ENCODE results near the gene EXOSC5. TPM values are rescaled to one million over a fixed set of nuclear protein-coding genes. Genes with fewer than 3 reads are reported as not detected.

EXOSC5 gene
- total and polyA plus RNA-seq, 2 experiments from 2014 or later = 13.7 to 21.2 TPM

DNA sequence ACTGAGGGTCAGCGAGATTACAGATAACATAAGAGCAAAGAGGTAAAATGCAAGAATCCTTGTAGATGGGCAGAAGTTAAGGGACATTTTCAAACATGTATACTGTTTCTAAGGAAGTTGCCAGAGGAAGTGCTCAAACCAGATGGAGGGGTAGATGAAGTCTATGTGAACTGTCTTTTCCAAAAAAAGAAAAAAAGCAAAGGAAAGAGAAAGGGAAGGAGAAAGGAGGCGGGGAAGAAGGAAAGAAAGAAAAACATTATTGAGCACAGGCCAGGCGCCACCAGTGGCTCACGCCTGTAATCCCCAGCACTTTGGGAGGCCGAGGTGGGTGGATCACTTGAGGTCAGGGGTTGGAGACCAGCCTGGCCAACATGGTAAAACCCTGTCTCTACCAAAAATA, 37.3 kb upstream of the EXOSC5 start:
- no peaks in the 10 kb centered on the region for H4K20me1 ChIP-seq (ENCODE audit: insufficient read depth, poor library complexity, severe bottlenecking)
- H2AFZ ChIP-seq = no peak overlapping the region
- H3K27me3 ChIP-seq = no peaks in the 10 kb centered on the region
- H3K79me2 ChIP-seq = peaks cover 10% of the 10 kb centered on the region
- no peaks in the 10 kb centered on the region for H3K36me3 ChIP-seq (replicated peaks; ENCODE audit: insufficient read depth, low read depth)
- H3K4me2 ChIP-seq = no peak overlapping the region
- no peak overlapping the region for H3K27ac ChIP-seq
- no peak overlapping the region for H3K4me3 ChIP-seq
- H3K9me2 ChIP-seq (replicated peaks; ENCODE audit: insufficient read depth) = no peaks in the 10 kb centered on the region
- 86% methylated on average over 5 of the region's 5 CpGs for WGBS (ENCODE audit: low lambda C conversion rate, missing lambda C conversion rate)
- H3K9me3 ChIP-seq (ENCODE audit: low read depth) = no peaks in the 10 kb centered on the region
- TF ChIP-seq, protein P1, sequence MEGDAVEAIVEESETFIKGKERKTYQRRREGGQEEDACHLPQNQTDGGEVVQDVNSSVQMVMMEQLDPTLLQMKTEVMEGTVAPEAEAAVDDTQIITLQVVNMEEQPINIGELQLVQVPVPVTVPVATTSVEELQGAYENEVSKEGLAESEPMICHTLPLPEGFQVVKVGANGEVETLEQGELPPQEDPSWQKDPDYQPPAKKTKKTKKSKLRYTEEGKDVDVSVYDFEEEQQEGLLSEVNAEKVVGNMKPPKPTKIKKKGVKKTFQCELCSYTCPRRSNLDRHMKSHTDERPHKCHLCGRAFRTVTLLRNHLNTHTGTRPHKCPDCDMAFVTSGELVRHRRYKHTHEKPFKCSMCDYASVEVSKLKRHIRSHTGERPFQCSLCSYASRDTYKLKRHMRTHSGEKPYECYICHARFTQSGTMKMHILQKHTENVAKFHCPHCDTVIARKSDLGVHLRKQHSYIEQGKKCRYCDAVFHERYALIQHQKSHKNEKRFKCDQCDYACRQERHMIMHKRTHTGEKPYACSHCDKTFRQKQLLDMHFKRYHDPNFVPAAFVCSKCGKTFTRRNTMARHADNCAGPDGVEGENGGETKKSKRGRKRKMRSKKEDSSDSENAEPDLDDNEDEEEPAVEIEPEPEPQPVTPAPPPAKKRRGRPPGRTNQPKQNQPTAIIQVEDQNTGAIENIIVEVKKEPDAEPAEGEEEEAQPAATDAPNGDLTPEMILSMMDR (IDR thresholded peaks at IDR 0.05; ENCODE audit: poor library complexity) = no peak
- TF ChIP-seq EZH2 (IDR thresholded peaks at IDR 0.05; ENCODE audit: borderline replicate concordance) = no peak
- no peak for TF ChIP-seq EZH2phosphoT487 (IDR thresholded peaks at IDR 0.05; ENCODE audit: low read depth, severe bottlenecking, unreplicated experiment)
- no peak for DNase-seq (ENCODE audit: low spot score)
- no peaks in the 10 kb centered on the region for H3K4me1 ChIP-seq (ENCODE audit: insufficient read depth)

DNA sequence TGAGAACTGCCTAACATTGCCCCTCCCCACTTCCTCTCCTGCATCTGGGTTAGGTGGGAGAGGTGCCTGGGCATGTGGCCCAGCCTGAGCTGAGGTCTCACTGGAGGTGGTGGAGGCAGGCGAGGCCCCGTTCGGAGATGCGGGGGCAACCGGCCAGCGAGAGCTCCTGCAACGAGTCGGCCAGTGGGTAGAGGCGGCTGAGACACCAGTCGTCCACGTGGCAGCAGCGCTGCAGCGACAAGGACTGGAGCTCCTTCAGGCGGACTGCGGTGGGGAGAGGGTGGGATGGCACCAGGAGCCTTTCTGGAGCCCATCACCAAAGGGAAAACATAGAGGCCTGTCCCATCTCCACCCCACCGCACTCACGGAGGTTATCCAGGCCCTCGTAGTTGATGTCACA, 36.0 kb upstream of the EXOSC5 start:
- Histone ChIP-seq H3K79me2 (peaks cover 12% of the 10 kb centered on the region), H4K20me1 (ENCODE audit: insufficient read depth, poor library complexity, severe bottlenecking) (no peaks in the 10 kb centered on the region), H3K4me2 (no peak overlapping the region), H3K9me3 (ENCODE audit: low read depth) (no peaks in the 10 kb centered on the region), H2AFZ (no peak overlapping the region), H3K36me3 (replicated peaks; ENCODE audit: insufficient read depth, low read depth) (no peaks in the 10 kb centered on the region), H3K27ac (no peak overlapping the region), H3K27me3 (no peaks in the 10 kb centered on the region), H3K9me2 (replicated peaks; ENCODE audit: insufficient read depth) (no peaks in the 10 kb centered on the region), H3K4me1 (ENCODE audit: insufficient read depth) (peaks cover 6% of the 10 kb centered on the region), H3K4me3 (no peak overlapping the region)
- DNase-seq (ENCODE audit: low spot score) = no peak
- no peak for TF ChIP-seq EZH2phosphoT487 (IDR thresholded peaks at IDR 0.05; ENCODE audit: low read depth, severe bottlenecking, unreplicated experiment)
- TF ChIP-seq, protein P1 (IDR thresholded peaks at IDR 0.05; ENCODE audit: poor library complexity) = no peak
- TF ChIP-seq EZH2 (IDR thresholded peaks at IDR 0.05; ENCODE audit: borderline replicate concordance) = no peak
- WGBS (ENCODE audit: low lambda C conversion rate, missing lambda C conversion rate) = 97% methylated on average over 18 of the region's 18 CpGs

DNA sequence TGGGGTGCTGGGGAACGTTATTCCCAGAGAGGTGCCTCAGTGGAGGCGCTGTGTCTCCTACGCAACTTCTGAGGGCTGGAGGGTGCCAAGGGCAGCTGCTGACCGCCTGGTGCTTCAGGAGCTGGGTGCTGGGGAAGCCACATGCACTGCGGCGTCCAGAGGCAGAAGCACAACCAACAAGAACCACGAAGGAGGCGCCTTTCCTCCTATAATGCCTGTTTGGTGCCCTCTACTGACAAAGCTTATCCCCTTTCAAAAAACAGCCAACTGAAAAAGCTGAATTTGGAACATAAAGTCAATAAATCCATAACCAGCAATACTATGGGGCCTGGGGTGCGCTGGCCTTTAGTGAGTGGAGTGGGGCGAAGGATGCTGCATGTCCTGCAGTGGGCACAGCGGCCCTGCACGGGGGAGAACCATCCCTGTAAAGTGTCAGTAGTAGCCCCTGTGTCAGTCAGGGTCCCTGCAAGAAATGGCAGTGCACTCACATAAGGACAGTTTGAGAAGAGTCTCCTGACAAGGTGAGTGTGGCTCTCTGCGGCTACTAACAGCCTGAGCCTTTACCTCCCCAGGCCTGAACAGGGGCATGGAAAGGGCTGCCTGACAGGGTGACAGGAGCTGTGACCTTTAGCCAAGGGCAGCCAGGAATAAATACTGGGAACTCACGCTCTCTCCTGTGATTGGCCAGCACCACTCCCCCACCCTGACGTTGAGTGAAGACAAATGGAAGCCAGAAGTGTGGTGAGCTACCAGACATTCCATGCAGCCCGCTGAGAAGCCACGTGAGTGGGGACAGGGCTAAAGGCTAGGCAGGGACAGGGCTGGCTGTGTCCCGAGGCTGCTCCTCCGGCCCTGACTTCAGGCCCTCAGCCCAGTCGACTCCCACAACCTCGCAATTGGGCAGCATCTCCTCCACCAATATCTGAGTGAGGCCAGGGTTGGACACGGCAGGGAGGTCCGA, 34.5 kb upstream of the EXOSC5 start:
- peak; percentile 58 for DNase-seq (ENCODE audit: low spot score)
- H3K9me3 ChIP-seq (ENCODE audit: low read depth) = no peaks in the 10 kb centered on the region
- WGBS (ENCODE audit: low lambda C conversion rate, missing lambda C conversion rate) = 83% methylated on average over 21 of the region's 23 CpGs
- no peaks in the 10 kb centered on the region for H3K36me3 ChIP-seq (replicated peaks; ENCODE audit: insufficient read depth, low read depth)
- no peaks in the 10 kb centered on the region for H4K20me1 ChIP-seq (ENCODE audit: insufficient read depth, poor library complexity, severe bottlenecking)
- H3K27me3 ChIP-seq = no peaks in the 10 kb centered on the region
- no peak overlapping the region for H2AFZ ChIP-seq
- no peak overlapping the region for H3K4me2 ChIP-seq
- H3K4me1 ChIP-seq (ENCODE audit: insufficient read depth) = peaks cover 17% of the 10 kb centered on the region
- TF ChIP-seq, protein P1 (IDR thresholded peaks at IDR 0.05; ENCODE audit: poor library complexity) = peak; percentile 46
- TF ChIP-seq EZH2phosphoT487 (IDR thresholded peaks at IDR 0.05; ENCODE audit: low read depth, severe bottlenecking, unreplicated experiment) = no peak
- no peak overlapping the region for H3K4me3 ChIP-seq
- peak overlapping the region; percentile 37 for H3K27ac ChIP-seq
- H3K9me2 ChIP-seq (replicated peaks; ENCODE audit: insufficient read depth) = no peaks in the 10 kb centered on the region
- peaks cover 15% of the 10 kb centered on the region for H3K79me2 ChIP-seq
